WTC11 (cell line): Measurements from ENCODE around the gene COL6A3.

Source experiments
- ATF2 ChIP-seq: sonication (generic); formaldehyde crosslinking; IDR thresholded peaks from 2 replicates; pipeline ENCODE4 v1.8.1; 2022; ENCODE audit warnings: low read depth, missing genetic modification reagents, borderline replicate concordance
- ETV6 ChIP-seq: sonication (generic); formaldehyde crosslinking; IDR thresholded peaks from 2 replicates; pipeline ENCODE4 v1.8.1; 2022; ENCODE audit warnings: mild to moderate bottlenecking, missing genetic modification reagents
- JUN ChIP-seq: sonication (generic); formaldehyde crosslinking; IDR thresholded peaks from 2 replicates; pipeline ENCODE4 v1.8.0; 2023; ENCODE audit warnings: mild to moderate bottlenecking, missing genetic modification reagents
- ZNF317 ChIP-seq: sonication (generic); formaldehyde crosslinking; IDR thresholded peaks from 2 replicates; pipeline ENCODE4 v1.8.1; 2023; ENCODE audit warnings: low read depth, mild to moderate bottlenecking, moderate library complexity, missing genetic modification reagents, borderline replicate concordance
- TF ChIP-seq, protein P1 (sequence below): fragments of 200-600 bp; IDR thresholded peaks from 2 replicates; pipeline ENCODE4 v1.8.0; 2022; ENCODE audit warnings: antibody characterized with exemption

GRCh38 chr2:237379636-237380035 is 34.3 kb downstream of the COL6A3 start:
- no peak for TF ChIP-seq ATF2 (CRISPR knock-in tag)
- TF ChIP-seq ETV6 (CRISPR knock-in tag) = no peak
- TF ChIP-seq JUN (CRISPR knock-in tag) = no peak
- TF ChIP-seq, protein P1, sequence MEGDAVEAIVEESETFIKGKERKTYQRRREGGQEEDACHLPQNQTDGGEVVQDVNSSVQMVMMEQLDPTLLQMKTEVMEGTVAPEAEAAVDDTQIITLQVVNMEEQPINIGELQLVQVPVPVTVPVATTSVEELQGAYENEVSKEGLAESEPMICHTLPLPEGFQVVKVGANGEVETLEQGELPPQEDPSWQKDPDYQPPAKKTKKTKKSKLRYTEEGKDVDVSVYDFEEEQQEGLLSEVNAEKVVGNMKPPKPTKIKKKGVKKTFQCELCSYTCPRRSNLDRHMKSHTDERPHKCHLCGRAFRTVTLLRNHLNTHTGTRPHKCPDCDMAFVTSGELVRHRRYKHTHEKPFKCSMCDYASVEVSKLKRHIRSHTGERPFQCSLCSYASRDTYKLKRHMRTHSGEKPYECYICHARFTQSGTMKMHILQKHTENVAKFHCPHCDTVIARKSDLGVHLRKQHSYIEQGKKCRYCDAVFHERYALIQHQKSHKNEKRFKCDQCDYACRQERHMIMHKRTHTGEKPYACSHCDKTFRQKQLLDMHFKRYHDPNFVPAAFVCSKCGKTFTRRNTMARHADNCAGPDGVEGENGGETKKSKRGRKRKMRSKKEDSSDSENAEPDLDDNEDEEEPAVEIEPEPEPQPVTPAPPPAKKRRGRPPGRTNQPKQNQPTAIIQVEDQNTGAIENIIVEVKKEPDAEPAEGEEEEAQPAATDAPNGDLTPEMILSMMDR = no peak
- TF ChIP-seq ZNF317 (CRISPR knock-in tag) = no peak
